Vagina (tissue), 2 donors: ENCODE data around the gene KCNIP4. TPM values are rescaled to one million over a fixed set of nuclear protein-coding genes. Genes with fewer than 3 reads are reported as not detected.

ENCODE experiments used
- DNase-seq, 2 donors: peaks; one replicate each; pipeline ENCODE4 v3.0.0-alpha.2; 2017; ENCODE audit errors: extremely low spot score in 2 of 2
- H3K27ac ChIP-seq: fragments of 200-600 bp; sonication (generic); one replicate; pipeline ENCODE4 v1.5.1; 2019
- H3K27me3 ChIP-seq: fragments of 200-600 bp; sonication (generic); one replicate; pipeline ENCODE4 v1.5.1; 2019
- H3K36me3 ChIP-seq, 2 donors: fragments of 200-600 bp; sonication (generic); one replicate each; pipeline ENCODE4 v1.5.1; 2017 to 2019
- H3K4me1 ChIP-seq: fragments of 200-600 bp; sonication (generic); one replicate; pipeline ENCODE4 v1.5.1; 2019
- H3K4me3 ChIP-seq, 2 donors: fragments of 200-600 bp; sonication (generic); 1 replicate in 1 of 2; 2 replicates in 1 of 2; pipeline ENCODE4 v1.5.1; 2016 to 2019
- H3K9me3 ChIP-seq: fragments of 200-600 bp; sonication (generic); one replicate; pipeline ENCODE4 v1.5.1; 2019
- CTCF ChIP-seq, 3 experiments: fragments of 450-650 bp in 2 of 3; fragments of 200-600 bp in 1 of 3; sonication (generic) in 1 of 3; IDR thresholded peaks; one replicate each; pipeline ENCODE4 v1.5.1; 2017 to 2019; ENCODE audit warnings: antibody characterized with exemption in 3 of 3, mild to moderate bottlenecking in 2 of 3, moderate library complexity in 2 of 3
- POLR2A ChIP-seq, 2 donors: fragments of 450-650 bp; IDR thresholded peaks; one replicate each; pipeline ENCODE4 v1.6.1; 2017; ENCODE audit warnings: antibody characterized with exemption in 2 of 2, mild to moderate bottlenecking in 2 of 2, moderate library complexity in 2 of 2
- POLR2AphosphoS5 ChIP-seq, 2 donors: sonication (generic); formaldehyde crosslinking; IDR thresholded peaks; one replicate each; pipeline ENCODE4 v1.9.0; 2017; ENCODE audit warnings: antibody characterized with exemption in 2 of 2, mild to moderate bottlenecking in 2 of 2, low read depth in 1 of 2; ENCODE audit not compliant: insufficient read depth in 1 of 2
- intact Hi-C: fragments of 100-400 bp; cut with DNase I; formaldehyde crosslinking; loops from one replicate; pipeline ENCODE4 v1.15.1; 2023
- total RNA-seq: library from RNA; depleted of rRNA; stranded (reverse); fragments of >200 nt; gene quantifications from one replicate; pipeline ENCODE4 v1.2.3, GENCODE V29; 2016

Gene KCNIP4
- total RNA-seq, 1 donor from 2014 or later, result not detected

GRCh38 chr4:20764366-20764992 lies 1184.1 kb downstream of the KCNIP4 start:
- no peak overlapping the region for H3K27ac ChIP-seq
- no peak for TF ChIP-seq POLR2A (IDR thresholded peaks at IDR 0.05)
- TF ChIP-seq POLR2AphosphoS5 (IDR thresholded peaks at IDR 0.05; ENCODE audit: insufficient read depth in 1 of 2, low read depth in 1 of 2), result no peak
- TF ChIP-seq CTCF (IDR thresholded peaks at IDR 0.05), result no peak
- no peak for DNase-seq
- H3K36me3 ChIP-seq, result no peaks in the 10 kb centered on the region
- no peak overlapping the region for H3K4me3 ChIP-seq
- intact Hi-C loops, result no loop called here
- no peaks in the 10 kb centered on the region for H3K4me1 ChIP-seq
- no peaks in the 10 kb centered on the region for H3K27me3 ChIP-seq
- no peaks in the 10 kb centered on the region for H3K9me3 ChIP-seq

- TF ChIP-seq POLR2AphosphoS5 (IDR thresholded peaks at IDR 0.05; ENCODE audit: insufficient read depth in 1 of 2, low read depth in 1 of 2) (no peak), POLR2A (IDR thresholded peaks at IDR 0.05) (no peak), CTCF (IDR thresholded peaks at IDR 0.05) (no peak)
- H3K4me3 ChIP-seq, result no peak overlapping the region
- no peaks in the 10 kb centered on the region for H3K4me1 ChIP-seq
- no peak overlapping the region for H3K27ac ChIP-seq
- H3K36me3 ChIP-seq, result no peaks in the 10 kb centered on the region
- no peaks in the 10 kb centered on the region for H3K9me3 ChIP-seq
- no peaks in the 10 kb centered on the region for H3K27me3 ChIP-seq
- intact Hi-C loops, result no loop called here
- DNase-seq, result no peak
Observed at GRCh38 chr4:20761826-20762225, 1186.7 kb downstream of the KCNIP4 start.

- intact Hi-C loops, result no loop called here
- Histone ChIP-seq H3K27ac (no peak overlapping the region), H3K27me3 (no peaks in the 10 kb centered on the region), H3K4me1 (no peaks in the 10 kb centered on the region), H3K4me3 (no peak overlapping the region), H3K36me3 (no peaks in the 10 kb centered on the region), H3K9me3 (no peaks in the 10 kb centered on the region)
- no peak for TF ChIP-seq POLR2AphosphoS5 (IDR thresholded peaks at IDR 0.05; ENCODE audit: insufficient read depth in 1 of 2, low read depth in 1 of 2)
- no peak for DNase-seq
Observed at GRCh38 chr4:20761382-20761781, 1187.2 kb downstream of the KCNIP4 start.

- no peak overlapping the region for H3K4me3 ChIP-seq
- no peaks in the 10 kb centered on the region for H3K27me3 ChIP-seq
- no peak overlapping the region for H3K27ac ChIP-seq
- no peaks in the 10 kb centered on the region for H3K9me3 ChIP-seq
- H3K4me1 ChIP-seq, result no peaks in the 10 kb centered on the region
- intact Hi-C loops, result no loop called here
- TF ChIP-seq POLR2A (IDR thresholded peaks at IDR 0.05) (no peak), CTCF (IDR thresholded peaks at IDR 0.05) (no peak), POLR2AphosphoS5 (IDR thresholded peaks at IDR 0.05; ENCODE audit: insufficient read depth in 1 of 2, low read depth in 1 of 2) (no peak)
- DNase-seq, result no peak
- H3K36me3 ChIP-seq, result no peaks in the 10 kb centered on the region
Observed at GRCh38 chr4:20760053-20760452, 1188.5 kb downstream of the KCNIP4 start.

- TF ChIP-seq CTCF (IDR thresholded peaks at IDR 0.05) (no peak), POLR2AphosphoS5 (IDR thresholded peaks at IDR 0.05; ENCODE audit: insufficient read depth in 1 of 2, low read depth in 1 of 2) (no peak), POLR2A (IDR thresholded peaks at IDR 0.05) (no peak)
- intact Hi-C loops, result no loop called here
- Histone ChIP-seq H3K27me3 (no peaks in the 10 kb centered on the region), H3K36me3 (no peaks in the 10 kb centered on the region), H3K9me3 (no peaks in the 10 kb centered on the region), H3K4me1 (no peaks in the 10 kb centered on the region), H3K4me3 (no peak overlapping the region), H3K27ac (no peak overlapping the region)
- DNase-seq, result no peak
Observed at GRCh38 chr4:20754036-20754435, 1194.5 kb downstream of the KCNIP4 start.
